Neutrophil (primary cell): Measurements from ENCODE around the gene GPR78.

ENCODE experiments used
- H3K27ac ChIP-seq: fragments of 200-600 bp; sonication (generic); 2 replicates; pipeline ENCODE4 v1.5.1; 2016; ENCODE audit warnings: mild to moderate bottlenecking, moderate library complexity
- H3K27me3 ChIP-seq: fragments of 200-600 bp; sonication (generic); 2 replicates; pipeline ENCODE4 v1.6.0; 2016; ENCODE audit warnings: mild to moderate bottlenecking
- H3K36me3 ChIP-seq: fragments of 200-600 bp; sonication (generic); 2 replicates; pipeline ENCODE4 v1.5.1; 2017
- H3K4me1 ChIP-seq, 2 experiments: fragments of 200-600 bp in 1 of 2; sonication (generic) in 1 of 2; 1 replicate in 1 of 2; 2 replicates in 1 of 2; pipeline versions ENCODE4 v1.5.1 to v1.6.1; 2013 to 2016; ENCODE audit warnings: low read depth in 1 of 2, low read length in 1 of 2, mild to moderate bottlenecking in 1 of 2, moderate library complexity in 1 of 2; ENCODE audit not compliant: control insufficient read depth in 1 of 2, insufficient read depth in 1 of 2
- H3K4me3 ChIP-seq, 2 experiments: fragments of 200-600 bp in 1 of 2; sonication (generic) in 1 of 2; 1 replicate in 1 of 2; 2 replicates in 1 of 2; pipeline ENCODE4 v1.5.1; 2013 to 2016; ENCODE audit warnings: low read depth in 1 of 2, low read length in 1 of 2, mild to moderate bottlenecking in 1 of 2, moderate library complexity in 1 of 2
- H3K9me3 ChIP-seq: fragments of 200-600 bp; sonication (generic); 2 replicates; pipeline ENCODE4 v1.5.1; 2016
- TF ChIP-seq, protein P1 (sequence below): fragments of 200-600 bp; sonication (generic); IDR thresholded peaks from 2 replicates; pipeline ENCODE4 v1.5.1; 2016; ENCODE audit warnings: antibody characterized with exemption

Gene GPR78

DNA sequence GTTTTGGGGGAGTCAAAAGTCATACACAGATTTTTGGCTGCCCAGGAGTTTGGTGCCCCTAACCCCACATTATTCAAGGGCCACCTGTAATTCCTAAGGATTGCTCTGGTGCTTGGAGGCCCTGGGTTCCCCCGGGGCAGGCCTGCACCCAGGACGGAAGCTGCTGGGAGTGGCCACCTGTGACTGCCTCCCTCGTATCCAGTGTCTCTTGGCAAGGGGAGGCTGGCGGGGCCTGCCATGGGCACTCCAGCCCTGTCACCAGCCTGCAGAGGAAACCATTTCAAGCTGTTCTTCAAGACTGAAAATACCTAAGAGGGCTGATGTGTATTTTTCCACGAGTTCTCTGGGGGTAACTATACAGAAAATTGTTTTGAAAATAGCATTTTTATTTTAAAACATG lies 24.5 kb upstream of the GPR78 start:
- TF ChIP-seq, protein P1, sequence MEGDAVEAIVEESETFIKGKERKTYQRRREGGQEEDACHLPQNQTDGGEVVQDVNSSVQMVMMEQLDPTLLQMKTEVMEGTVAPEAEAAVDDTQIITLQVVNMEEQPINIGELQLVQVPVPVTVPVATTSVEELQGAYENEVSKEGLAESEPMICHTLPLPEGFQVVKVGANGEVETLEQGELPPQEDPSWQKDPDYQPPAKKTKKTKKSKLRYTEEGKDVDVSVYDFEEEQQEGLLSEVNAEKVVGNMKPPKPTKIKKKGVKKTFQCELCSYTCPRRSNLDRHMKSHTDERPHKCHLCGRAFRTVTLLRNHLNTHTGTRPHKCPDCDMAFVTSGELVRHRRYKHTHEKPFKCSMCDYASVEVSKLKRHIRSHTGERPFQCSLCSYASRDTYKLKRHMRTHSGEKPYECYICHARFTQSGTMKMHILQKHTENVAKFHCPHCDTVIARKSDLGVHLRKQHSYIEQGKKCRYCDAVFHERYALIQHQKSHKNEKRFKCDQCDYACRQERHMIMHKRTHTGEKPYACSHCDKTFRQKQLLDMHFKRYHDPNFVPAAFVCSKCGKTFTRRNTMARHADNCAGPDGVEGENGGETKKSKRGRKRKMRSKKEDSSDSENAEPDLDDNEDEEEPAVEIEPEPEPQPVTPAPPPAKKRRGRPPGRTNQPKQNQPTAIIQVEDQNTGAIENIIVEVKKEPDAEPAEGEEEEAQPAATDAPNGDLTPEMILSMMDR, result no peak
- no peak overlapping the region for H3K27ac ChIP-seq
- no peaks in the 10 kb centered on the region for H3K9me3 ChIP-seq
- H3K36me3 ChIP-seq, result no peaks in the 10 kb centered on the region
- H3K27me3 ChIP-seq, result no peaks in the 10 kb centered on the region
- H3K4me3 ChIP-seq, result no peak overlapping the region
- H3K4me1 ChIP-seq, result no peaks in the 10 kb centered on the region

DNA sequence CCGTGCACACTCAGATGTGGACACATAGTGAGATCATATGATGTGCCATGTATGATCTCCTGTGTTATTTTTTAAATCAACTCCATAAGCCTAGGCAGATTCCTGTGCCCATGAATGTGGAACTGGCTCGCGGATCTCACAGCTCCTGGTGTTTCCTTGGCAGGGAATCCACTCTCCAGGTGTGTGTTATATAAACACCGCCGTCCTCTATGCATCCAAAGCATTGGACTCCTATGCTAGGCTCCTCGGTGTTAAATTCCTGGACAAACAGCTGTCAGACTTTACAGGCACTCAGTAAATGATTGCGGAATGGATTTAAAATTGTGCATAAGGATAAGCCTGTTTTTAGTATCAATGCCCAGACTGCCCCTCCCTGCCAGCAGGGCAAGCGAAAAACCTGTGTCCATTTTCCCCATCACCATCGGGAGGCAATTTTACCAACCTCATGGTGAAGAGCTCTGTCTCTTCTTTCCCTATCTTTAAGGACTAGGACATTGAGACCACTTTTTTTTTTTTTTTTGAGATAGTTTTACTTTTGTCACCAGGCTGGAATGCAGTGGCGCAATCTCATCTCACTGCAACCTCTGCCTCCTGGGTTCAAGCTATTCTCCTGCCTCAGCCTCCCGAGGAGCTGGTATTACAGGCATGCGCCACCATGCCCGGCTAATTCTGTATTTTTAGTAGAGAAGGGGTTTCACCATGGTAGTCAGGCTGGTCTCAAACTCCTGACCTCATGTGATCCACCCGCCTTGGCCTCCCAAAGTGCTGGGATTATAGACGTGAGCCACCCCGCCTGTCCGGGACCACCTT lies 23.6 kb upstream of the GPR78 start:
- H3K27ac ChIP-seq, result no peak overlapping the region
- TF ChIP-seq, protein P1, result no peak
- H3K36me3 ChIP-seq, result no peaks in the 10 kb centered on the region
- no peaks in the 10 kb centered on the region for H3K9me3 ChIP-seq
- H3K4me1 ChIP-seq, result no peaks in the 10 kb centered on the region
- no peaks in the 10 kb centered on the region for H3K27me3 ChIP-seq
- no peak overlapping the region for H3K4me3 ChIP-seq

DNA sequence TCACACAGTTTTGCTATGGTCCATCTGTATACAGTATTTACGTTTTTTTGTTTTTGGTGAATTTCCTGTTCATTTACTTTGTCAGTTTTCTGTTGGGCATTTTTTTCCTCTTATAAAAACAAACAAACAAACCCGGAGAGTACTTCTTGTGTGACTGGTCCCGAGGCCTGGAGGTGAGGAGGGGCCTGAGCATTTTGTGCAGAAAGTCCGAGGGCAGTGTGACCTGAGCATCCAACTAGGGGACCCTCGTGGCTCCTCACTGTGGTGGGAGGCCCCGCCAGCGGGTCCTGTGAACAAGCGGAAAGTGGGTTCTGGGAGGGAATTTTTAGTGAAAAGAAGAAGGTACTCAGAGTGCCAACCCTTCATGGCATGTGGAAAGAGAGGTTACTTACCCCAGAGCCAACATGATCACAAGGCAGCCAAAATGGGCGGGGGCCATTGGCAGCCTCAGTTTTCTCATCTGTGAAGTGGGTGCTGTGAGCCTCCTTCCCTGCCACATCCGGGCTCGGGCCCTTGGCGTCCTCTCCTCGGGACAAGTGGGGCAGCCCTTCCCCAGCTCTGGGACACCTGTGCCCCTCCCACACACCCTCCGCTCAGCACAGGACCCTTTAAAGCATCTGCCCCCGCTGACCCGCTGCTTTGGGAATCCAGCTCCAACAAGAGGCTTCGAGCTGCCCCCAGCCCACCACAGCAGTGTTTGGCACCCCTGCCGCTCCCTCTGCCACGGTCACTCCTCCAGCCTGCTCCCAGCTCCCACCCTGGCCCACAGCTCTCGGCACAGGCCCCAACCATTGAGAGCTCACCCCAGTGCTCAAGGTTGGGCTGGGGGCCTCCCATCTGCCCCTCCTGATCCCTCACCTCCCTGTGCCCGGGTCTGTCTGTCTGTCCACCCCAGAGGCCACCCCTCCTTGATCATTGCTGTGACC lies 22.8 kb upstream of the GPR78 start:
- Histone ChIP-seq H3K27me3 (no peaks in the 10 kb centered on the region), H3K36me3 (no peaks in the 10 kb centered on the region), H3K27ac (no peak overlapping the region), H3K4me3 (no peak overlapping the region), H3K9me3 (no peaks in the 10 kb centered on the region), H3K4me1 (no peaks in the 10 kb centered on the region)
- TF ChIP-seq, protein P1, result no peak

DNA sequence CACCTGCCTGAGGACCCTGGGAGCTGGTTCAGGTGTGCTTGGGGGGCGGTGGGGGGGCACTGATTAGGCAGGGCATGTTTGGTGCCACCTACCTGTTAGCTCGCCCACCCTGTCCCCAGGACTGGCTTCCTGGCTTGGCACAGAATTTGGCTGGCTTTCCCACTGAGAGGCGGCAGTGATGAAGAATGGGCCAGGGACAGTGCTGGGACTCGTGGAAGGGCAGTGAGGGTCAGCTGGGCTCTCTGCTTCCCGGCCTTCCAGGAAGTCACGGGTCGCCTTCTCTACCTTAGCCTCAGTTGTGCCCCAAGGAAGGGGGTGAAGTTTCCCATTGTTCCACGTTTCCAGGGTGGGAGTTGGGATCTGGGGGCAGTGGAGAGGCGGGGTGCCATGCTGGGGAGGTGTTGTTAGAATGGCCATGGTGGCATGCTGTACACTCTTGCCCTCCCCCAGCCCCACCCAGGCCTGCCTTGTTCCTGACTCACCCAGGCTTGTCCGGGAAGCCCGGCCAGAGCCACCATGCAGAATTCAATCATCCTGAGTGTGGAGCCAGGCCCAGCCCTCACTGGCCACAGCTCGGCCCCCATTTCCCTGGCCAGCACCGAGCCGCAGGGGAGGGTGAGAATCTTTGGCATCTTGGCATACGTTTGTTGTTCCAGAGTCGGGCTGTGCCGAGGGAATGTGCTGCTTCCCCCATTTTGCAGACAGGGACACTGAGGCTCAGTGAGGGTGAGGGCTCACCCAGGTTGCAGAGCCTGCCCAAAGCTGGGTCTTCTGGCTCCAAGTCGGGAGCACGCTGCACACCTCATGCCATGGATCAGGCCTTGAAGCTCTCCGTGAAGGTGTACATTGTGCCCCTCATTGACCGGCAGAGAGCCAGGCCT lies 21.9 kb upstream of the GPR78 start:
- Histone ChIP-seq H3K27me3 (no peaks in the 10 kb centered on the region), H3K27ac (no peak overlapping the region), H3K36me3 (no peaks in the 10 kb centered on the region), H3K9me3 (no peaks in the 10 kb centered on the region), H3K4me3 (no peak overlapping the region), H3K4me1 (no peaks in the 10 kb centered on the region)
- TF ChIP-seq, protein P1, result no peak

DNA sequence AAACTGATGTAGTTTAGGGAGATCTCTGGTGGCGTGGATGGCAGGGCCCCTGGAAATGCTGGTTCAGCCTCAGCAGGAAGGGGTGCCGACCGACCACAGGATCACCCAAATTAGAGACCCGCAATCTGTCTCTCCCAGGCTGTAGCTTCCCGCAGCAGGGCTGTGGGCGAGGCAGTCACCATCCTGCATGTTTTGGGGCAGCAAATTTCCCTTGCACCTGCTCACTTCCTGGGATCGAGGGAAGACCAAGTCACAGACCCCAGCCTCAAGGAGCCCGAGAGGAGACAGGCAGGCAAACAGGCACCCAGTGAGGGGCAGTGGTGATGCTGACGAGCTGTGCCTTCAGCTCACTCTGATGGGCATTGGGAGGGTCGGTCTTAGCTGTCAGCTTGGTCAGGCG lies 21.2 kb upstream of the GPR78 start:
- Histone ChIP-seq H3K4me3 (no peak overlapping the region), H3K27ac (no peak overlapping the region), H3K9me3 (no peaks in the 10 kb centered on the region), H3K4me1 (no peaks in the 10 kb centered on the region), H3K27me3 (peaks cover 3% of the 10 kb centered on the region), H3K36me3 (no peaks in the 10 kb centered on the region)
- TF ChIP-seq, protein P1, result no peak
